Progenitor cell of endocrine pancreas (in vitro differentiated cells): ENCODE measurements around the gene CYFIP2. TPM values are rescaled to one million over a fixed set of nuclear protein-coding genes. Genes with fewer than 3 reads are reported as not detected.

Experiments
- DNase-seq: peaks from one replicate; pipeline ENCODE4 v3.0.0; 2021; ENCODE audit warnings: low spot score; ENCODE audit not compliant: unreplicated experiment
- H3K27ac Mint-ChIP-seq: 2 replicates; pipeline ENCODE4 v1.8.0; 2021; ENCODE audit warnings: mild to moderate bottlenecking, moderate library complexity, mixed read lengths
- H3K27me3 Mint-ChIP-seq: 2 replicates; pipeline ENCODE4 v1.8.0; 2021; ENCODE audit warnings: mixed read lengths
- H3K36me3 Mint-ChIP-seq: 2 replicates; pipeline ENCODE4 v1.8.0; 2022; ENCODE audit warnings: mixed read lengths; ENCODE audit not compliant: insufficient read depth
- H3K4me1 Mint-ChIP-seq: 2 replicates; pipeline ENCODE4 v1.8.0; 2021; ENCODE audit warnings: low read depth, mixed read lengths
- H3K4me3 Mint-ChIP-seq: 2 replicates; pipeline ENCODE4 v1.8.0; 2021; ENCODE audit warnings: low read depth, mild to moderate bottlenecking, moderate library complexity, mixed read lengths
- H3K9me3 Mint-ChIP-seq: 2 replicates; pipeline ENCODE4 v1.8.0; 2021; ENCODE audit warnings: low read depth, mixed read lengths
- CTCF ChIP-seq: fragments of 200-600 bp; sonication (generic); IDR thresholded peaks from one replicate; pipeline ENCODE4 v1.5.0; 2021; ENCODE audit warnings: antibody characterized with exemption, mild to moderate bottlenecking; ENCODE audit not compliant: unreplicated experiment
- total RNA-seq: library from RNA; stranded (reverse); gene quantifications from 2 replicates; pipeline ENCODE4 v1.2.1, GENCODE V29; 2021

The CYFIP2 gene
- total RNA-seq, 1 donor from 2014 or later, result 85.1 TPM

GRCh38 chr5:157275403-157275802 is 9.5 kb downstream of the CYFIP2 start:
- Mint-ChIP-seq H3K4me1 (peaks cover 6% of the 10 kb centered on the region), H3K9me3 (no peaks in the 10 kb centered on the region), H3K27me3 (no peaks in the 10 kb centered on the region), H3K4me3 (no peak overlapping the region), H3K27ac (no peak overlapping the region), H3K36me3 (peaks cover 1% of the 10 kb centered on the region)
- TF ChIP-seq CTCF, result no peak
- DNase-seq, result no peak

GRCh38 chr5:157278319-157279037 is 12.6 kb downstream of the CYFIP2 start:
- no peak overlapping the region for H3K4me3 Mint-ChIP-seq
- peaks cover 1% of the 10 kb centered on the region for H3K36me3 Mint-ChIP-seq
- TF ChIP-seq CTCF, result no peak
- DNase-seq, result no peak
- peaks cover 5% of the 10 kb centered on the region for H3K4me1 Mint-ChIP-seq
- H3K27me3 Mint-ChIP-seq, result no peaks in the 10 kb centered on the region
- no peak overlapping the region for H3K27ac Mint-ChIP-seq
- no peaks in the 10 kb centered on the region for H3K9me3 Mint-ChIP-seq

GRCh38 chr5:157279605-157280239 is 13.8 kb downstream of the CYFIP2 start:
- Mint-ChIP-seq H3K27me3 (no peaks in the 10 kb centered on the region), H3K9me3 (no peaks in the 10 kb centered on the region), H3K4me1 (peaks cover 5% of the 10 kb centered on the region), H3K27ac (no peak overlapping the region), H3K36me3 (peaks cover 1% of the 10 kb centered on the region), H3K4me3 (no peak overlapping the region)
- DNase-seq, result no peak
- no peak for TF ChIP-seq CTCF

GRCh38 chr5:157280927-157281326 is 15.0 kb downstream of the CYFIP2 start:
- no peak for TF ChIP-seq CTCF
- H3K27ac Mint-ChIP-seq, result no peak overlapping the region
- DNase-seq, result no peak
- H3K36me3 Mint-ChIP-seq, result peaks cover 1% of the 10 kb centered on the region
- no peak overlapping the region for H3K4me3 Mint-ChIP-seq
- no peaks in the 10 kb centered on the region for H3K27me3 Mint-ChIP-seq
- peaks cover 5% of the 10 kb centered on the region for H3K4me1 Mint-ChIP-seq
- no peaks in the 10 kb centered on the region for H3K9me3 Mint-ChIP-seq

GRCh38 chr5:157282150-157282549 is 16.2 kb downstream of the CYFIP2 start:
- Mint-ChIP-seq H3K9me3 (no peaks in the 10 kb centered on the region), H3K4me3 (no peak overlapping the region), H3K27me3 (no peaks in the 10 kb centered on the region), H3K4me1 (peaks cover 4% of the 10 kb centered on the region), H3K36me3 (peaks cover 1% of the 10 kb centered on the region), H3K27ac (no peak overlapping the region)
- no peak for DNase-seq
- TF ChIP-seq CTCF, result no peak
